ENCODE results near the gene ZSWIM1.

DNA sequence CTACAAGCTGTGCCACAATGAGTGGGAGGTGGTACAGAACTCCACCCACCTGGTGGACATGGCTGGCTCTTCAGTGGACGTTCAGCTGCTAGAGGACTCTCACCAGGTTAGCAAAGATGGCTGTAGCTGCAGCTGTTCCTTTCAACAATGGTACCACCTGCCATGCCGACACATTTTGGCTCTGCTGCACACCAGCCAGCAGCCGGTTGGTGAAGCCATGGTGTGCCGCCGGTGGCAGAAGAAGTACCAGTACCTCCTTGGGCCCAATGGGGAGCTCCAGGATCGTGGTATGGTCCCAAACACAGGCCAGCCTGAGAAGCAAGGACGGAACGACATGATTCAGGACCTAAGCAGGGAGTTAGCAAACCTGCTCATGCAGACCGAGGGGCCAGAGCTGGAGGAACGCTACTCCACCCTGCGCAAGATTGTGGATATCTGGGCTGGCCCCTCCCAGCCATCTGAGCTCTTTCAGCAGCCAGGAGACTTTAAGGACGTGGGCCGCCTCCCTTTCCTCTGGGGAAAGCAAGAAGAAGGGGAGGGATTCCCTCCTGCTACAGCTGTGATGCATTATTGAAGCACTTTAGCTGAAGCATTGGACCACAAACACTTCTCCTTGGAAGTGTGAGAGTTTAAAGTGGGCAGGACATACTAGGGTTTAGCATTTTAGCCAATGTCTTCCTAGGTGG is 2.8 kb upstream of the ZSWIM1 start:
- TF ChIP-seq ZNF70 (CRISPR knock-in tag; IDR thresholded peaks at IDR 0.05) (no peak), ZFP3 (CRISPR knock-in tag; IDR thresholded peaks at IDR 0.05) (no peak), RARB (CRISPR knock-in tag; IDR thresholded peaks at IDR 0.05) (no peak), OSR1 (CRISPR knock-in tag; IDR thresholded peaks at IDR 0.05) (no peak), ZNF565 (CRISPR knock-in tag; conservative IDR thresholded peaks at IDR 0.05; ENCODE audit: low read depth) (no peak), BACH2 (CRISPR knock-in tag; IDR thresholded peaks at IDR 0.05; ENCODE audit: borderline replicate concordance) (no peak), ZFP30 (CRISPR knock-in tag; IDR thresholded peaks at IDR 0.05) (no peak), SNAI2 (CRISPR knock-in tag; IDR thresholded peaks at IDR 0.05) (no peak)
- TF ChIP-seq, protein P1, sequence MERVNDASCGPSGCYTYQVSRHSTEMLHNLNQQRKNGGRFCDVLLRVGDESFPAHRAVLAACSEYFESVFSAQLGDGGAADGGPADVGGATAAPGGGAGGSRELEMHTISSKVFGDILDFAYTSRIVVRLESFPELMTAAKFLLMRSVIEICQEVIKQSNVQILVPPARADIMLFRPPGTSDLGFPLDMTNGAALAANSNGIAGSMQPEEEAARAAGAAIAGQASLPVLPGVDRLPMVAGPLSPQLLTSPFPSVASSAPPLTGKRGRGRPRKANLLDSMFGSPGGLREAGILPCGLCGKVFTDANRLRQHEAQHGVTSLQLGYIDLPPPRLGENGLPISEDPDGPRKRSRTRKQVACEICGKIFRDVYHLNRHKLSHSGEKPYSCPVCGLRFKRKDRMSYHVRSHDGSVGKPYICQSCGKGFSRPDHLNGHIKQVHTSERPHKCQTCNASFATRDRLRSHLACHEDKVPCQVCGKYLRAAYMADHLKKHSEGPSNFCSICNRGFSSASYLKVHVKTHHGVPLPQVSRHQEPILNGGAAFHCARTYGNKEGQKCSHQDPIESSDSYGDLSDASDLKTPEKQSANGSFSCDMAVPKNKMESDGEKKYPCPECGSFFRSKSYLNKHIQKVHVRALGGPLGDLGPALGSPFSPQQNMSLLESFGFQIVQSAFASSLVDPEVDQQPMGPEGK (CRISPR knock-in tag; IDR thresholded peaks at IDR 0.05; ENCODE audit: borderline replicate concordance), result no peak
- TF ChIP-seq, protein P2, sequence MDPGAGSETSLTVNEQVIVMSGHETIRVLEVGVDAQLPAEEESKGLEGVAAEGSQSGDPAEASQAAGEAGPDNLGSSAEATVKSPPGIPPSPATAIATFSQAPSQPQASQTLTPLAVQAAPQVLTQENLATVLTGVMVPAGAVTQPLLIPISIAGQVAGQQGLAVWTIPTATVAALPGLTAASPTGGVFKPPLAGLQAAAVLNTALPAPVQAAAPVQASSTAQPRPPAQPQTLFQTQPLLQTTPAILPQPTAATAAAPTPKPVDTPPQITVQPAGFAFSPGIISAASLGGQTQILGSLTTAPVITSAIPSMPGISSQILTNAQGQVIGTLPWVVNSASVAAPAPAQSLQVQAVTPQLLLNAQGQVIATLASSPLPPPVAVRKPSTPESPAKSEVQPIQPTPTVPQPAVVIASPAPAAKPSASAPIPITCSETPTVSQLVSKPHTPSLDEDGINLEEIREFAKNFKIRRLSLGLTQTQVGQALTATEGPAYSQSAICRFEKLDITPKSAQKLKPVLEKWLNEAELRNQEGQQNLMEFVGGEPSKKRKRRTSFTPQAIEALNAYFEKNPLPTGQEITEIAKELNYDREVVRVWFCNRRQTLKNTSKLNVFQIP (CRISPR knock-in tag; IDR thresholded peaks at IDR 0.05; ENCODE audit: borderline replicate concordance, low read depth), result no peak
